Esophagus muscularis mucosa (tissue), 4 donors: ENCODE data around the gene TRABD2A. TPM values are rescaled to one million over a fixed set of nuclear protein-coding genes. Genes with fewer than 3 reads are reported as not detected.

Experiments
- DNase-seq: peaks from one replicate; pipeline ENCODE4 v3.0.0-alpha.2; 2017; ENCODE audit errors: extremely low spot score
- H3K27ac ChIP-seq, 4 donors: fragments of 200-600 bp; sonication (generic); replicated peaks in 1 of 4; 1 replicate in 3 of 4; 2 replicates in 1 of 4; pipeline ENCODE4 v1.5.1; 2016 to 2019; ENCODE audit warnings: mild to moderate bottlenecking in 1 of 4
- H3K27me3 ChIP-seq, 4 donors: fragments of 200-600 bp; sonication (generic); one replicate each; pipeline versions ENCODE4 v1.5.1 to v1.6.0; 2016 to 2019
- H3K36me3 ChIP-seq, 4 donors: fragments of 200-600 bp; sonication (generic); one replicate each; pipeline ENCODE4 v1.5.1; 2016 to 2019
- H3K4me1 ChIP-seq, 4 donors: fragments of 200-600 bp; sonication (generic); one replicate each; pipeline ENCODE4 v1.5.1; 2016 to 2019
- H3K4me3 ChIP-seq, 4 donors: fragments of 200-600 bp; sonication (generic); 1 replicate in 2 of 4; 2 replicates in 2 of 4; pipeline ENCODE4 v1.5.1; 2016 to 2019; ENCODE audit warnings: mild to moderate bottlenecking in 4 of 4, moderate library complexity in 1 of 4
- H3K9me3 ChIP-seq, 4 donors: fragments of 200-600 bp; sonication (generic); 1 replicate in 3 of 4; 2 replicates in 1 of 4; pipeline ENCODE4 v1.5.1; 2016 to 2019
- EP300 ChIP-seq: sonication (generic); formaldehyde crosslinking; IDR thresholded peaks from one replicate; pipeline ENCODE4 v1.6.1; 2017; ENCODE audit warnings: antibody characterized with exemption
- POLR2A ChIP-seq: fragments of 450-650 bp; IDR thresholded peaks from one replicate; pipeline ENCODE4 v1.6.1; 2017; ENCODE audit warnings: antibody characterized with exemption, moderate library complexity, mild to moderate bottlenecking, low read depth
- POLR2AphosphoS5 ChIP-seq, 2 donors: sonication (generic); formaldehyde crosslinking; IDR thresholded peaks; one replicate each; pipeline ENCODE4 v1.6.1; 2017; ENCODE audit warnings: antibody characterized with exemption in 2 of 2
- WGBS: methylation state at CpG from one replicate; pipeline ENCODE4 v1.1.5; 2018; 5-methylcytosine and 5-hydroxymethylcytosine counted together
- intact Hi-C: fragments of 100-400 bp; cut with DNase I; formaldehyde crosslinking; loops from one replicate; pipeline ENCODE4 v1.15.1; 2023
- total RNA-seq, 4 donors: library from RNA; depleted of rRNA; stranded (reverse); fragments of >200 nt; gene quantifications; one replicate each; pipeline versions ENCODE4 v1.1.0 to v1.2.1, GENCODE V29; 2016
- TF ChIP-seq, protein P1 (sequence below), 3 experiments: fragments of 200-600 bp in 2 of 3; fragments of 450-650 bp in 1 of 3; sonication (generic) in 2 of 3; IDR thresholded peaks; one replicate each; pipeline ENCODE4 v1.5.1; 2017 to 2019; ENCODE audit warnings: antibody characterized with exemption in 3 of 3, mild to moderate bottlenecking in 2 of 3, moderate library complexity in 1 of 3

TRABD2A gene
- total RNA-seq, 4 donors from 2014 or later, result 1.2 to 3.0 (median 2.1) TPM

- 91% methylated on average over 6 of the region's 6 CpGs for WGBS
- no peaks in the 10 kb centered on the region for H3K36me3 ChIP-seq
- no peaks in the 10 kb centered on the region for H3K4me1 ChIP-seq
- H3K9me3 ChIP-seq, result peaks cover 0 to 5% (median 0%) of the 10 kb centered on the region in 4 donors
- H3K27me3 ChIP-seq, result no peaks in the 10 kb centered on the region
- no peak overlapping the region for H3K4me3 ChIP-seq
- TF ChIP-seq POLR2A (no peak), POLR2AphosphoS5 (IDR thresholded peaks at IDR 0.05) (no peak), EP300 (no peak)
- TF ChIP-seq, protein P1, sequence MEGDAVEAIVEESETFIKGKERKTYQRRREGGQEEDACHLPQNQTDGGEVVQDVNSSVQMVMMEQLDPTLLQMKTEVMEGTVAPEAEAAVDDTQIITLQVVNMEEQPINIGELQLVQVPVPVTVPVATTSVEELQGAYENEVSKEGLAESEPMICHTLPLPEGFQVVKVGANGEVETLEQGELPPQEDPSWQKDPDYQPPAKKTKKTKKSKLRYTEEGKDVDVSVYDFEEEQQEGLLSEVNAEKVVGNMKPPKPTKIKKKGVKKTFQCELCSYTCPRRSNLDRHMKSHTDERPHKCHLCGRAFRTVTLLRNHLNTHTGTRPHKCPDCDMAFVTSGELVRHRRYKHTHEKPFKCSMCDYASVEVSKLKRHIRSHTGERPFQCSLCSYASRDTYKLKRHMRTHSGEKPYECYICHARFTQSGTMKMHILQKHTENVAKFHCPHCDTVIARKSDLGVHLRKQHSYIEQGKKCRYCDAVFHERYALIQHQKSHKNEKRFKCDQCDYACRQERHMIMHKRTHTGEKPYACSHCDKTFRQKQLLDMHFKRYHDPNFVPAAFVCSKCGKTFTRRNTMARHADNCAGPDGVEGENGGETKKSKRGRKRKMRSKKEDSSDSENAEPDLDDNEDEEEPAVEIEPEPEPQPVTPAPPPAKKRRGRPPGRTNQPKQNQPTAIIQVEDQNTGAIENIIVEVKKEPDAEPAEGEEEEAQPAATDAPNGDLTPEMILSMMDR (IDR thresholded peaks at IDR 0.05), result no peak
- intact Hi-C loops, result no loop called here
- DNase-seq, result no peak
- no peak overlapping the region for H3K27ac ChIP-seq
Observed at GRCh38 chr2:84792856-84793522, 87.9 kb downstream of the TRABD2A start.

DNA sequence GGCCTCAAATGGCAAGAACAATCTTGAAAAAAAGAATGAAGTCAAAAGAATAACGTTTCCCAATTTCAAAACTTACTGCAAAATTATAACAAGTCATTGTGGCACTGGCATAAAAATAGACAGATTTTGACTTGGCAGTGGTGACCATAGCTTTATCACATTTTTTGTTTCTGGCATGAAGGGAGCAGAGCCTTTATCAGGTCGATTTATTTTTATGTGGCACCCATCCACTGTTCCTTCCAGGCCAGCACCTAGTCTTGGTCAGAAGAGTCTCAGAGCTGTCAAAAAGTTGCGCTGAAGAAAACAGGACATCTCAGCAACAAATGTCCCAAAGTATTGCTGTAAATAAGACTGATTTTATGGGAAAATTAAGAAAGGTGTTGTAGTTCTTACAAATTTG, 92.4 kb downstream of the TRABD2A start:
- intact Hi-C loops, result no loop called here

GRCh38 chr2:84788027-84788426, 92.9 kb downstream of the TRABD2A start:
- TF ChIP-seq POLR2AphosphoS5 (IDR thresholded peaks at IDR 0.05) (no peak), POLR2A (no peak), EP300 (no peak)
- TF ChIP-seq, protein P1 (IDR thresholded peaks at IDR 0.05), result no peak
- no peak for DNase-seq
- H3K36me3 ChIP-seq, result no peaks in the 10 kb centered on the region
- H3K9me3 ChIP-seq, result no peaks in the 10 kb centered on the region
- intact Hi-C loops, result no loop called here
- H3K4me1 ChIP-seq, result no peaks in the 10 kb centered on the region
- H3K4me3 ChIP-seq, result no peak overlapping the region
- no peak overlapping the region for H3K27ac ChIP-seq
- H3K27me3 ChIP-seq, result no peaks in the 10 kb centered on the region
- WGBS, result 88% methylated on average over 1 of the region's 1 CpG

More for the DNA sequence above, 92.4 kb downstream of the TRABD2A start:
- TF ChIP-seq POLR2AphosphoS5 (IDR thresholded peaks at IDR 0.05), result no peak
- no peak for TF ChIP-seq POLR2A
- TF ChIP-seq EP300, result no peak
- TF ChIP-seq, protein P1 (IDR thresholded peaks at IDR 0.05), result no peak
- Histone ChIP-seq H3K27ac (no peak overlapping the region), H3K9me3 (peaks cover 0 to 2% (median 0%) of the 10 kb centered on the region in 4 donors), H3K4me1 (no peaks in the 10 kb centered on the region), H3K36me3 (no peaks in the 10 kb centered on the region), H3K27me3 (no peaks in the 10 kb centered on the region), H3K4me3 (no peak overlapping the region)
- DNase-seq, result no peak
- 80% methylated on average over 3 of the region's 3 CpGs for WGBS

DNA sequence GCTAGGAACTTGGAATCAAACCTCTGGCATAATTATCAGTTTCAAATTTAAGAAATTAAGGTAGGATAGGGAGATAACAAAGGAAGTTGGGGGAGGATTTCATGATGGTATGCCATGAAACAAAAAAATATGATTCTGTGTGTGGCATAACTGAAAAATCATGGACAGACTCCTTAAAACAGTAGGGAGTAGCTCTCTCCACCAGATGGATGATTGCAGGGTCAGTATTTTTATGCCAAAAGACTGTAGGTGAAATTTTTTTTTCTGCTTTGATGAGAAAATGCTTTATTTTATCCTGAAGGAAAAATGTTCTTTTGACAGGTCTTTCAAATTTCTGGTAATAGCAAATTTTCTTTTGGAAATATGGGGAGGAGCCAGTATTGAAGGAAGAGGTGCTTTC, 94.3 kb downstream of the TRABD2A start:
- intact Hi-C loops, result no loop called here
- no peak for TF ChIP-seq POLR2AphosphoS5 (IDR thresholded peaks at IDR 0.05)
- TF ChIP-seq, protein P1 (IDR thresholded peaks at IDR 0.05), result no peak
- TF ChIP-seq POLR2A, result no peak
- no peak for TF ChIP-seq EP300

GRCh38 chr2:84785950-84786349, 94.9 kb downstream of the TRABD2A start:
- H3K27me3 ChIP-seq, result no peaks in the 10 kb centered on the region
- H3K9me3 ChIP-seq, result no peaks in the 10 kb centered on the region
- H3K27ac ChIP-seq, result no peak overlapping the region
- no peaks in the 10 kb centered on the region for H3K4me1 ChIP-seq
- H3K4me3 ChIP-seq, result no peak overlapping the region
- TF ChIP-seq EP300 (no peak), POLR2A (no peak), POLR2AphosphoS5 (IDR thresholded peaks at IDR 0.05) (no peak)
- TF ChIP-seq, protein P1 (IDR thresholded peaks at IDR 0.05), result no peak
- WGBS, result 78% methylated on average over 4 of the region's 4 CpGs
- DNase-seq, result no peak
- intact Hi-C loops, result no loop called here
- H3K36me3 ChIP-seq, result no peaks in the 10 kb centered on the region

More for the DNA sequence above, 94.3 kb downstream of the TRABD2A start:
- H3K27ac ChIP-seq, result no peak overlapping the region
- H3K4me3 ChIP-seq, result no peak overlapping the region
- no peaks in the 10 kb centered on the region for H3K36me3 ChIP-seq
- H3K27me3 ChIP-seq, result no peaks in the 10 kb centered on the region
- DNase-seq, result no peak
- no peaks in the 10 kb centered on the region for H3K4me1 ChIP-seq
- no peaks in the 10 kb centered on the region for H3K9me3 ChIP-seq
